Bronchial epithelial cell (primary cell): ENCODE results near the gene UCHL5. TPM values are rescaled to one million over a fixed set of nuclear protein-coding genes. Genes with fewer than 3 reads are reported as not detected.

Experiments
- DNase-seq: peaks from one replicate; pipeline ENCODE4 v3.0.0-alpha.2; 2010; ENCODE audit warnings: low read depth
- FAIRE-seq: peaks from 2 replicates; lab custom pipeline; 2011; peaks lifted over from hg19 to GRCh38; lab: Jason Lieb, UNC
- H3K27me3 ChIP-seq: 2 replicates; pipeline ENCODE4 v1.5.1; 2011; ENCODE audit warnings: low read length; ENCODE audit not compliant: control insufficient read depth, insufficient read depth
- H3K36me3 ChIP-seq: 2 replicates; pipeline ENCODE4 v1.5.1; 2011; ENCODE audit warnings: low read length; ENCODE audit not compliant: control insufficient read depth, insufficient read depth
- H3K4me3 ChIP-seq: 2 replicates; pipeline ENCODE4 v1.5.1; 2011; ENCODE audit warnings: mild to moderate bottlenecking, low read depth, low read length, control low read depth
- CTCF ChIP-seq: IDR thresholded peaks from 2 replicates; pipeline ENCODE4 v1.5.1; 2011; ENCODE audit warnings: mild to moderate bottlenecking, moderate library complexity, low read length, control low read depth, inconsistent platforms; ENCODE audit not compliant: insufficient read depth, severe bottlenecking
- total RNA-seq: library from RNA; depleted of rRNA; stranded (reverse); fragments of >200 nt; gene quantifications from 2 replicates; pipeline ENCODE4 v1.2.1, GENCODE V29; 2014

UCHL5 gene
- total RNA-seq, 1 donor from 2014 or later = 26.3 TPM

GRCh38 chr1:192979542-192979941 lies 79.6 kb downstream of the UCHL5 start:
- TF ChIP-seq CTCF = no peak
- DNase-seq (no peak), FAIRE-seq (no peak)
- Histone ChIP-seq H3K4me3 (no peak overlapping the region), H3K27me3 (no peaks in the 10 kb centered on the region), H3K36me3 (no peaks in the 10 kb centered on the region)

- Histone ChIP-seq H3K36me3 (no peaks in the 10 kb centered on the region), H3K4me3 (no peak overlapping the region), H3K27me3 (no peaks in the 10 kb centered on the region)
- no peak for TF ChIP-seq CTCF
- no peak for FAIRE-seq
- no peak for DNase-seq
These were observed 80.9 kb downstream of the UCHL5 start for GRCh38 chr1:192978195-192978710.

GRCh38 chr1:192977089-192977706 lies 82.0 kb downstream of the UCHL5 start:
- FAIRE-seq = no peak
- H3K36me3 ChIP-seq = no peaks in the 10 kb centered on the region
- no peak overlapping the region for H3K4me3 ChIP-seq
- no peaks in the 10 kb centered on the region for H3K27me3 ChIP-seq
- no peak for TF ChIP-seq CTCF
- no peak for DNase-seq

- FAIRE-seq = no peak
- DNase-seq = no peak
- Histone ChIP-seq H3K27me3 (no peaks in the 10 kb centered on the region), H3K4me3 (no peak overlapping the region), H3K36me3 (no peaks in the 10 kb centered on the region)
- TF ChIP-seq CTCF = no peak
These were observed 82.6 kb downstream of the UCHL5 start for GRCh38 chr1:192976576-192976975.

- peak; percentile 90 for DNase-seq
- TF ChIP-seq CTCF = no peak
- no peaks in the 10 kb centered on the region for H3K36me3 ChIP-seq
- no peak overlapping the region for H3K4me3 ChIP-seq
- no peak for FAIRE-seq
- H3K27me3 ChIP-seq = no peaks in the 10 kb centered on the region
These were observed 84.5 kb downstream of the UCHL5 start for GRCh38 chr1:192974701-192975100.

- H3K4me3 ChIP-seq = no peak overlapping the region
- H3K36me3 ChIP-seq = no peaks in the 10 kb centered on the region
- DNase-seq (peak; percentile 91), FAIRE-seq (no peak)
- H3K27me3 ChIP-seq = no peaks in the 10 kb centered on the region
- TF ChIP-seq CTCF = no peak
These were observed 85.2 kb downstream of the UCHL5 start for GRCh38 chr1:192973988-192974387.
